IMR-90 (cell line): ENCODE results near the gene OPHN1.

Experiments used
- BHLHE40 ChIP-seq: fragments of 150-350 bp; IDR thresholded peaks from 2 replicates; pipeline ENCODE4 v1.6.1; 2016; ENCODE audit warnings: mild to moderate bottlenecking, low read depth, low read length
- CEBPB ChIP-seq: IDR thresholded peaks from 2 replicates; pipeline ENCODE4 v1.6.1; 2012; ENCODE audit warnings: low read depth, low read length, improper control_type of control experiment
- CTCF ChIP-seq: conservative IDR thresholded peaks from 2 replicates; pipeline ENCODE4 v1.5.1; 2012; ENCODE audit warnings: mild to moderate bottlenecking, low read depth, low read length, improper control_type of control experiment
- ELK1 ChIP-seq: fragments of 150-350 bp; IDR thresholded peaks from 2 replicates; pipeline ENCODE4 v1.6.1; 2016; ENCODE audit warnings: low read depth, mild to moderate bottlenecking, low read length, moderate library complexity, borderline replicate concordance
- FOS ChIP-seq: fragments of 150-350 bp; IDR thresholded peaks from 2 replicates; pipeline ENCODE4 v1.6.1; 2016; ENCODE audit warnings: low read depth, low read length
- MAZ ChIP-seq: IDR thresholded peaks from 2 replicates; pipeline ENCODE4 v1.6.1; 2012; ENCODE audit warnings: low read depth, mild to moderate bottlenecking, low read length, improper control_type of control experiment, moderate library complexity, borderline replicate concordance
- MXI1 ChIP-seq: IDR thresholded peaks from 2 replicates; pipeline ENCODE4 v1.6.1; 2012; ENCODE audit warnings: low read depth, mild to moderate bottlenecking, low read length, moderate library complexity, borderline replicate concordance
- POLR2A ChIP-seq: IDR thresholded peaks from 2 replicates; pipeline ENCODE4 v1.6.1; 2012; ENCODE audit warnings: mild to moderate bottlenecking, low read depth, low read length
- RAD21 ChIP-seq: IDR thresholded peaks from 2 replicates; pipeline ENCODE4 v1.6.1; 2012; ENCODE audit warnings: low read length, improper control_type of control experiment
- RCOR1 ChIP-seq: IDR thresholded peaks from 2 replicates; pipeline ENCODE4 v1.6.1; 2012; ENCODE audit warnings: mild to moderate bottlenecking, low read length, improper control_type of control experiment; ENCODE audit not compliant: insufficient replicate concordance
- RFX5 ChIP-seq: IDR thresholded peaks from 2 replicates; pipeline ENCODE4 v1.8.0; 2012; ENCODE audit warnings: low read depth, mild to moderate bottlenecking, low read length, moderate library complexity
- SMC3 ChIP-seq: fragments of 150-350 bp; IDR thresholded peaks from 2 replicates; pipeline ENCODE4 v1.6.1; 2016; ENCODE audit warnings: low read depth, mild to moderate bottlenecking, antibody characterized with exemption, low read length, moderate library complexity
- USF2 ChIP-seq: fragments of 150-350 bp; IDR thresholded peaks from 2 replicates; pipeline ENCODE4 v1.6.1; 2017; ENCODE audit warnings: mild to moderate bottlenecking, antibody characterized with exemption, low read length, low read depth

GRCh38 chrX:68304602-68305001 is 128.7 kb downstream of the OPHN1 start:
- TF ChIP-seq CTCF: no peak
- no peak for TF ChIP-seq MXI1
- no peak for TF ChIP-seq POLR2A
- no peak for TF ChIP-seq USF2
- no peak for TF ChIP-seq BHLHE40
- no peak for TF ChIP-seq RFX5
- no peak for TF ChIP-seq SMC3
- no peak for TF ChIP-seq CEBPB
- TF ChIP-seq MAZ: no peak
- no peak for TF ChIP-seq ELK1
- no peak for TF ChIP-seq FOS
- no peak for TF ChIP-seq RAD21
- no peak for TF ChIP-seq RCOR1
